Trophoblast cell (in vitro differentiated cells and primary cell): ENCODE measurements around the gene ATP6V1A.
A peak's percentile ranks its signal among the peaks of the same experiment; 100 is the strongest.
"Not testable (repeated sequence)": the region's sequence is repeated elsewhere in the genome, so short reads cannot be mapped to it uniquely, and the experiment has no call there.

ENCODE experiments used
- DNase-seq, 2 donors: peaks; one replicate each; pipeline ENCODE4 v3.0.0-alpha.2; 2016
- H2AFZ ChIP-seq: 2 replicates; pipeline ENCODE4 v1.6.1; 2013; ENCODE audit warnings: low read length, moderate library complexity, mild to moderate bottlenecking; ENCODE audit not compliant: insufficient read depth, poor library complexity
- H2AK5ac ChIP-seq: 2 replicates; pipeline ENCODE4 v1.6.1; 2013; ENCODE audit warnings: mild to moderate bottlenecking, low read length
- H2BK120ac ChIP-seq: 2 replicates; pipeline ENCODE4 v1.6.1; 2013; ENCODE audit warnings: low read length, mild to moderate bottlenecking, moderate library complexity; ENCODE audit not compliant: insufficient read depth, poor library complexity
- H2BK12ac ChIP-seq: 2 replicates; pipeline ENCODE4 v1.6.1; 2013; ENCODE audit warnings: mild to moderate bottlenecking, low read length, moderate library complexity
- H2BK5ac ChIP-seq: 2 replicates; pipeline ENCODE4 v1.6.1; 2013; ENCODE audit warnings: low read length, low read depth, moderate library complexity, mild to moderate bottlenecking; ENCODE audit not compliant: poor library complexity
- H3K14ac ChIP-seq: 2 replicates; pipeline ENCODE4 v1.6.1; 2013; ENCODE audit warnings: mild to moderate bottlenecking, low read length
- H3K18ac ChIP-seq: 2 replicates; pipeline ENCODE4 v1.6.1; 2013; ENCODE audit warnings: mild to moderate bottlenecking, low read length
- H3K23ac ChIP-seq: 2 replicates; pipeline ENCODE4 v1.6.1; 2013; ENCODE audit warnings: low read length
- H3K27ac ChIP-seq: 2 replicates; pipeline ENCODE4 v1.5.1; 2013; ENCODE audit warnings: low read depth, mild to moderate bottlenecking, inconsistent platforms, low read length, moderate library complexity
- H3K27me3 ChIP-seq: 2 replicates; pipeline ENCODE4 v1.6.1; 2013; ENCODE audit warnings: inconsistent platforms, mild to moderate bottlenecking, low read length, moderate library complexity; ENCODE audit not compliant: insufficient read depth
- H3K36me3 ChIP-seq, 2 experiments: 1 replicate in 1 of 2; 2 replicates in 1 of 2; pipeline ENCODE4 v1.6.1; 2013; ENCODE audit warnings: low read length in 2 of 2, mild to moderate bottlenecking in 2 of 2, moderate library complexity in 1 of 2; ENCODE audit not compliant: insufficient read depth in 2 of 2, control insufficient read depth in 1 of 2
- H3K4ac ChIP-seq: 2 replicates; pipeline ENCODE4 v1.6.1; 2013; ENCODE audit warnings: low read depth, mild to moderate bottlenecking, low read length, moderate library complexity
- H3K4me1 ChIP-seq, 2 experiments: 1 replicate in 1 of 2; 2 replicates in 1 of 2; pipeline ENCODE4 v1.6.1; 2013; ENCODE audit warnings: low read length in 2 of 2, mild to moderate bottlenecking in 2 of 2, moderate library complexity in 1 of 2; ENCODE audit not compliant: insufficient read depth in 2 of 2, control insufficient read depth in 1 of 2
- H3K4me2 ChIP-seq: 2 replicates; pipeline ENCODE4 v1.6.1; 2013; ENCODE audit warnings: inconsistent platforms, mild to moderate bottlenecking, low read length, moderate library complexity
- H3K4me3 ChIP-seq: 2 replicates; pipeline ENCODE4 v1.5.1; 2013; ENCODE audit warnings: mild to moderate bottlenecking, low read depth, low read length, inconsistent platforms
- H3K79me1 ChIP-seq: one replicate; pipeline ENCODE4 v1.6.1; 2013; ENCODE audit warnings: low read length
- H3K79me2 ChIP-seq: 2 replicates; pipeline ENCODE4 v1.6.1; 2013; ENCODE audit warnings: low read length, mild to moderate bottlenecking; ENCODE audit not compliant: control insufficient read depth, insufficient read depth, poor library complexity
- H3K9ac ChIP-seq: 2 replicates; pipeline ENCODE4 v1.6.1; 2013; ENCODE audit warnings: mild to moderate bottlenecking, low read length
- H3K9me3 ChIP-seq: 2 replicates; pipeline ENCODE4 v1.6.1; 2013; ENCODE audit warnings: low read depth, mild to moderate bottlenecking, control low read depth, inconsistent platforms, low read length; ENCODE audit not compliant: insufficient read depth
- H4K12ac ChIP-seq: 2 replicates; pipeline ENCODE4 v1.6.1; 2013; ENCODE audit warnings: low read depth, mild to moderate bottlenecking, low read length, moderate library complexity
- H4K8ac ChIP-seq: 2 replicates; pipeline ENCODE4 v1.6.1; 2013; ENCODE audit warnings: low read depth, mild to moderate bottlenecking, low read length, moderate library complexity
- H4K91ac ChIP-seq: one replicate; pipeline ENCODE4 v1.6.1; 2013; ENCODE audit warnings: low read depth, mild to moderate bottlenecking, low read length, moderate library complexity
- WGBS: extraction: QIAGEN DNeasy Blood & Tissue Kit; methylation state at CpG from one replicate; pipeline ENCODE4 v1.1.7; 2013; ENCODE audit warnings: missing lambda C conversion rate; ENCODE audit not compliant: insufficient read length, insufficient coverage; ENCODE audit errors: extremely low coverage; 5-methylcytosine and 5-hydroxymethylcytosine counted together

Gene ATP6V1A

GRCh38 chr3:113847664-113848461, 101.0 kb downstream of the ATP6V1A start:
- no peak overlapping the region for H3K23ac ChIP-seq
- no peak overlapping the region for H3K4me3 ChIP-seq
- no peaks in the 10 kb centered on the region for H3K36me3 ChIP-seq
- no peak overlapping the region for H4K12ac ChIP-seq
- H3K18ac ChIP-seq: no peak overlapping the region
- no peak overlapping the region for H3K9ac ChIP-seq
- H3K4me1 ChIP-seq: peaks cover 0 to 1% of the 10 kb centered on the region in 2 experiments
- H3K79me2 ChIP-seq: no peaks in the 10 kb centered on the region
- no peaks in the 10 kb centered on the region for H3K27me3 ChIP-seq
- H3K4me2 ChIP-seq: no peak overlapping the region
- H3K9me3 ChIP-seq: no peaks in the 10 kb centered on the region
- no peak overlapping the region for H3K27ac ChIP-seq
- no CpG with 5 or more reads among the region's 2 CpGs for WGBS
- peak; percentile 53 to 93 for DNase-seq
- H2BK12ac ChIP-seq: no peak overlapping the region
- H2BK5ac ChIP-seq: no peak overlapping the region
- no peak overlapping the region for H4K91ac ChIP-seq
- H2AFZ ChIP-seq: no peak overlapping the region
- no peak overlapping the region for H2AK5ac ChIP-seq
- no peak overlapping the region for H4K8ac ChIP-seq
- no peak overlapping the region for H2BK120ac ChIP-seq
- no peak overlapping the region for H3K4ac ChIP-seq
- H3K14ac ChIP-seq: no peak overlapping the region
- no peaks in the 10 kb centered on the region for H3K79me1 ChIP-seq

- DNase-seq: peak in 1 of 2 donors; percentile 32
- WGBS: no CpG with 5 or more reads among the region's 3 CpGs
- not testable (repeated sequence) for H3K27ac ChIP-seq, H3K23ac ChIP-seq, H3K79me1 ChIP-seq, H2BK5ac ChIP-seq, H3K4me3 ChIP-seq, H3K4me1 ChIP-seq, H2BK120ac ChIP-seq, H3K18ac ChIP-seq, H2BK12ac ChIP-seq, H3K36me3 ChIP-seq, H4K8ac ChIP-seq, H2AFZ ChIP-seq, H4K91ac ChIP-seq, H3K27me3 ChIP-seq, H3K4me2 ChIP-seq, H4K12ac ChIP-seq, H3K79me2 ChIP-seq, H3K14ac ChIP-seq, H3K4ac ChIP-seq, H3K9me3 ChIP-seq, H3K9ac ChIP-seq, H2AK5ac ChIP-seq
These were observed 102.2 kb downstream of the ATP6V1A start for GRCh38 chr3:113849071-113849470.

DNA sequence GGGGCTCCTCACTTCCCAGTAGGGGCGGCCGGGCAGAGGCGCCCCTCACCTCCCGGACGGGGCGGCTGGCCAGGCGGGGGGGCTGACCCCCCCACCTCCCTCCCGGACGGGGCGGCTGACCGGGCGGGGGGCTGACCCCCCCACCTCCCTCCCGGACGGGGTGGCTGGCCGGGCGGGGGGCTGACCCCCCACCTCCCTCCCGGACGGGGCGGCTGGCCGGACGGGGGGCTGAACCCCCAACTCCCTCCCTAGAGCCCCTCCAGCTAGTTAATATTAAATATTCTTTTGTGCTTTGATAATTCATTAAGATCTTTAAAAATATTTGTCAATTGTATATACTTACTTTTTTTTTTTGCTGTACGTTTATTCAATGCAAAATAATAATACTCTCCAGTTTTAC, 103.0 kb downstream of the ATP6V1A start:
- H3K9ac ChIP-seq, H2BK5ac ChIP-seq: not testable (repeated sequence)

GRCh38 chr3:113850391-113850790, 103.6 kb downstream of the ATP6V1A start:
- not testable (repeated sequence) for H2BK5ac ChIP-seq, H3K14ac ChIP-seq, H3K4me2 ChIP-seq, H4K91ac ChIP-seq, H3K79me1 ChIP-seq, H3K36me3 ChIP-seq, H3K79me2 ChIP-seq, H3K9ac ChIP-seq, H3K4me1 ChIP-seq, H3K27me3 ChIP-seq, H4K8ac ChIP-seq, H3K4ac ChIP-seq, H2BK120ac ChIP-seq, H3K18ac ChIP-seq, H2AK5ac ChIP-seq, H3K4me3 ChIP-seq, H3K27ac ChIP-seq, H2AFZ ChIP-seq, H3K23ac ChIP-seq, H3K9me3 ChIP-seq, H2BK12ac ChIP-seq, H4K12ac ChIP-seq
- no CpG with 5 or more reads among the region's 9 CpGs for WGBS
- DNase-seq: peak; percentile 68 to 83

More for the DNA sequence above, 103.0 kb downstream of the ATP6V1A start:
- not testable (repeated sequence) for H3K4me3 ChIP-seq, H3K14ac ChIP-seq, H3K4me2 ChIP-seq, H4K91ac ChIP-seq, H3K79me1 ChIP-seq, H2BK120ac ChIP-seq, H2AK5ac ChIP-seq, DNase-seq, H3K18ac ChIP-seq, H3K23ac ChIP-seq, H4K12ac ChIP-seq, H3K27ac ChIP-seq, H3K4me1 ChIP-seq, H3K9me3 ChIP-seq, H3K79me2 ChIP-seq, H2BK12ac ChIP-seq, H3K4ac ChIP-seq, H3K27me3 ChIP-seq, H4K8ac ChIP-seq, H2AFZ ChIP-seq, H3K36me3 ChIP-seq
- no CpG with 5 or more reads among the region's 22 CpGs for WGBS
